Fibroblast of lung (primary cell): Measurements from ENCODE around the gene IGF2R. TPM values are rescaled to one million over a fixed set of nuclear protein-coding genes. Genes with fewer than 3 reads are reported as not detected.

ENCODE experiments used
- DNase-seq, 2 donors: peaks; one replicate each; pipeline versions ENCODE4 v3.0.0 to v3.0.0-alpha.2; 2010; ENCODE audit warnings: low read depth in 2 of 2
- H2AFZ ChIP-seq: 2 replicates; pipeline ENCODE4 v1.5.1; 2012; ENCODE audit warnings: low read length, control low read depth, inconsistent platforms
- H3K27ac ChIP-seq: 2 replicates; pipeline ENCODE4 v1.5.1; 2011; ENCODE audit warnings: low read length, control low read depth; ENCODE audit not compliant: insufficient read depth
- H3K27me3 ChIP-seq: 2 replicates; pipeline ENCODE4 v1.5.1; 2011; ENCODE audit warnings: mild to moderate bottlenecking, low read length; ENCODE audit not compliant: control insufficient read depth, insufficient read depth
- H3K36me3 ChIP-seq: 2 replicates; pipeline ENCODE4 v1.5.1; 2011; ENCODE audit warnings: low read length; ENCODE audit not compliant: control insufficient read depth, insufficient read depth
- H3K4me1 ChIP-seq: 2 replicates; pipeline ENCODE4 v1.5.1; 2011; ENCODE audit warnings: low read length; ENCODE audit not compliant: control insufficient read depth, insufficient read depth; ENCODE audit errors: extremely low read depth
- H3K4me2 ChIP-seq: 2 replicates; pipeline ENCODE4 v1.5.1; 2011; ENCODE audit warnings: low read length, control low read depth; ENCODE audit not compliant: insufficient read depth; ENCODE audit errors: extremely low read depth
- H3K4me3 ChIP-seq, 4 experiments: fragments of 200-600 bp in 1 of 4; sonication (generic) in 1 of 4; replicated peaks in 1 of 4; 2 replicates each; pipeline ENCODE4 v1.5.1; 2011 to 2016; ENCODE audit warnings: low read length in 4 of 4, low read depth in 3 of 4, mild to moderate bottlenecking in 3 of 4, control low read depth in 2 of 4, inconsistent platforms in 1 of 4, mixed read lengths in 1 of 4; ENCODE audit not compliant: insufficient read depth in 1 of 4; ENCODE audit errors: control extremely low read depth in 1 of 4
- H3K79me2 ChIP-seq: 2 replicates; pipeline ENCODE4 v1.5.1; 2012; ENCODE audit warnings: mild to moderate bottlenecking, low read length, inconsistent platforms; ENCODE audit not compliant: control insufficient read depth, insufficient read depth
- H3K9ac ChIP-seq: 2 replicates; pipeline ENCODE4 v1.5.1; 2011; ENCODE audit warnings: mild to moderate bottlenecking, low read length, control low read depth; ENCODE audit not compliant: insufficient read depth
- H3K9me3 ChIP-seq: 2 replicates; pipeline ENCODE4 v1.5.1; 2012; ENCODE audit warnings: low read depth, low read length; ENCODE audit not compliant: control insufficient read depth, insufficient read depth
- H4K20me1 ChIP-seq: 2 replicates; pipeline ENCODE4 v1.5.1; 2011; ENCODE audit warnings: low read length; ENCODE audit not compliant: control insufficient read depth, insufficient read depth; ENCODE audit errors: extremely low read depth
- EZH2 ChIP-seq: IDR thresholded peaks from 2 replicates; pipeline ENCODE4 v1.5.1; 2012; ENCODE audit warnings: low read length, control low read depth, mild to moderate bottlenecking; ENCODE audit errors: missing control alignments
- polyA plus RNA-seq, 2 donors: library from polyadenylated mRNA; depleted of rRNA in 1 of 2; stranded (reverse) in 1 of 2; unstranded in 1 of 2; fragments of >200 nt; gene quantifications; 2 replicates each; pipeline ENCODE4 v1.2.1, GENCODE V29; 2011 to 2012; ENCODE audit warnings: missing spikeins in 1 of 2
- total RNA-seq: library from RNA; depleted of rRNA; stranded (reverse); fragments of >200 nt; gene quantifications from 2 replicates; pipeline ENCODE4 v1.2.1, GENCODE V29; 2014
- TF ChIP-seq, protein P1 (sequence below), 2 donors: IDR thresholded peaks in 1 of 2; conservative IDR thresholded peaks in 1 of 2; 1 replicate in 1 of 2; 2 replicates in 1 of 2; pipeline ENCODE4 v1.5.1; 2011 to 2012; ENCODE audit warnings: low read length in 2 of 2, control low read depth in 1 of 2, inconsistent platforms in 1 of 2, low read depth in 1 of 2, mild to moderate bottlenecking in 1 of 2

Gene IGF2R
- total and polyA plus RNA-seq, 2 donors (not counting 1 experiment from before 2014, with no cell fraction given), result 37.6 to 300 TPM

DNA sequence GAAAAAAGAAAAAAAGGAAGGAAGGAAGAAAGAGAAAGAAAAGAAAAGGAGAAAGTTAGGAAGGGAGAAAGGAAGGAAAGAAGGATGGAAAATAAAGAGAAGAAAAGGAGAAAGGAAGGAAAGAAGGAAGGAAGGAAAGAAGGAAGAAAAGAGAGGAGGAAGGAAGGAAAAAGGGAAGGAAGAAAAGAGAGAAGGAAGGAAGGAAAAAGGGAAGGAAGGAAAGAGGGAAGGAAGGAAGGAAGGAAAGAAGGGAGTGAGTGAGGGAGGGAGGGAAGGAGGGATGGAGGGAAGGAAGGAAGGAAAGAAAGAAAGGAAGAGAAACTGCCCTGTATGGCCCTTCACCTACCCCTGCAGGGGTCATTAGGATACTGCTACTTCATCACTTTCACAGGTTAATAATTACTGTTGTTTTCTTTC, 12.9 kb upstream of the IGF2R start:
- no peaks in the 10 kb centered on the region for H3K27me3 ChIP-seq
- no peak overlapping the region for H3K9ac ChIP-seq
- no peak overlapping the region for H3K27ac ChIP-seq
- no peak overlapping the region for H3K4me2 ChIP-seq
- H3K79me2 ChIP-seq, result no peaks in the 10 kb centered on the region
- no peak overlapping the region for H3K4me3 ChIP-seq
- no peak for DNase-seq
- H3K9me3 ChIP-seq, result no peaks in the 10 kb centered on the region
- TF ChIP-seq EZH2, result no peak
- TF ChIP-seq, protein P1, sequence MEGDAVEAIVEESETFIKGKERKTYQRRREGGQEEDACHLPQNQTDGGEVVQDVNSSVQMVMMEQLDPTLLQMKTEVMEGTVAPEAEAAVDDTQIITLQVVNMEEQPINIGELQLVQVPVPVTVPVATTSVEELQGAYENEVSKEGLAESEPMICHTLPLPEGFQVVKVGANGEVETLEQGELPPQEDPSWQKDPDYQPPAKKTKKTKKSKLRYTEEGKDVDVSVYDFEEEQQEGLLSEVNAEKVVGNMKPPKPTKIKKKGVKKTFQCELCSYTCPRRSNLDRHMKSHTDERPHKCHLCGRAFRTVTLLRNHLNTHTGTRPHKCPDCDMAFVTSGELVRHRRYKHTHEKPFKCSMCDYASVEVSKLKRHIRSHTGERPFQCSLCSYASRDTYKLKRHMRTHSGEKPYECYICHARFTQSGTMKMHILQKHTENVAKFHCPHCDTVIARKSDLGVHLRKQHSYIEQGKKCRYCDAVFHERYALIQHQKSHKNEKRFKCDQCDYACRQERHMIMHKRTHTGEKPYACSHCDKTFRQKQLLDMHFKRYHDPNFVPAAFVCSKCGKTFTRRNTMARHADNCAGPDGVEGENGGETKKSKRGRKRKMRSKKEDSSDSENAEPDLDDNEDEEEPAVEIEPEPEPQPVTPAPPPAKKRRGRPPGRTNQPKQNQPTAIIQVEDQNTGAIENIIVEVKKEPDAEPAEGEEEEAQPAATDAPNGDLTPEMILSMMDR (conservative IDR thresholded peaks at IDR 0.05 in 1 of 2, IDR thresholded peaks at IDR 0.05 in 1 of 2; ENCODE audit: low read depth in 1 of 2, low read length in 2 of 2), result no peak
- H2AFZ ChIP-seq, result no peak overlapping the region
- no peaks in the 10 kb centered on the region for H3K36me3 ChIP-seq
- no peaks in the 10 kb centered on the region for H4K20me1 ChIP-seq
- H3K4me1 ChIP-seq, result peaks cover 4% of the 10 kb centered on the region

DNA sequence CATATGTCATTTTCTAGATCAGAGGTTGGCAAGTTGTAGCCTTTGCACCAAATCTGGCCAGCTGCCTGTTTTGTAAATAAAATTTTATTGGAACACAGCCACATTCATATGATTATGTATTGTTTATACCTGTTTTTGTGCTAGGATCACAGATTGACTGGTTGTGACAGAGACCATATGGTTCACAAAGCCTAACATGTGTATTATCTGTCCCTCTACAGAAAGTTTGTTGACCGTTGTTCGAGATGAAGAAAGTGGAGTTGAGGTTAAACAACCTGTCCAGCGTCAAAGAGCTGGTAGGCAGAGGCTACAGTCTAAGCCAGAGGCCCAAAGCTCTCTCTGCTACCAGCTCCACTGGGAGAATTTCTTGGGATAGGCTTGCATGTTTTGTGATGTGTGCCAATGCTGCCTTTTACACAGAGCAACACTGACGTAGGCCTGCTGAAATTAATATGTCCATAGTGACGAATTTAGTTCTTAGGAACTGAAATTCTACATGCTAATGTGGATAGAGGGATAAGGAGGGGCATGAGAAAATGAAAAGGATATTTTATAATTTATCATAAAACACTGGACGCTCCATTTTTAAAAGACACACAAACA, 11.7 kb upstream of the IGF2R start:
- H3K4me3 ChIP-seq, result no peak overlapping the region
- no peak overlapping the region for H3K4me2 ChIP-seq
- no peak for TF ChIP-seq EZH2
- TF ChIP-seq, protein P1 (conservative IDR thresholded peaks at IDR 0.05 in 1 of 2, IDR thresholded peaks at IDR 0.05 in 1 of 2; ENCODE audit: low read depth in 1 of 2, low read length in 2 of 2), result no peak
- H3K4me1 ChIP-seq, result peaks cover 4% of the 10 kb centered on the region
- no peak overlapping the region for H3K9ac ChIP-seq
- no peak overlapping the region for H3K27ac ChIP-seq
- no peak overlapping the region for H2AFZ ChIP-seq
- no peaks in the 10 kb centered on the region for H4K20me1 ChIP-seq
- H3K27me3 ChIP-seq, result no peaks in the 10 kb centered on the region
- no peaks in the 10 kb centered on the region for H3K36me3 ChIP-seq
- peak in 1 of 2 donors; percentile 29 for DNase-seq
- no peaks in the 10 kb centered on the region for H3K9me3 ChIP-seq
- H3K79me2 ChIP-seq, result no peaks in the 10 kb centered on the region

DNA sequence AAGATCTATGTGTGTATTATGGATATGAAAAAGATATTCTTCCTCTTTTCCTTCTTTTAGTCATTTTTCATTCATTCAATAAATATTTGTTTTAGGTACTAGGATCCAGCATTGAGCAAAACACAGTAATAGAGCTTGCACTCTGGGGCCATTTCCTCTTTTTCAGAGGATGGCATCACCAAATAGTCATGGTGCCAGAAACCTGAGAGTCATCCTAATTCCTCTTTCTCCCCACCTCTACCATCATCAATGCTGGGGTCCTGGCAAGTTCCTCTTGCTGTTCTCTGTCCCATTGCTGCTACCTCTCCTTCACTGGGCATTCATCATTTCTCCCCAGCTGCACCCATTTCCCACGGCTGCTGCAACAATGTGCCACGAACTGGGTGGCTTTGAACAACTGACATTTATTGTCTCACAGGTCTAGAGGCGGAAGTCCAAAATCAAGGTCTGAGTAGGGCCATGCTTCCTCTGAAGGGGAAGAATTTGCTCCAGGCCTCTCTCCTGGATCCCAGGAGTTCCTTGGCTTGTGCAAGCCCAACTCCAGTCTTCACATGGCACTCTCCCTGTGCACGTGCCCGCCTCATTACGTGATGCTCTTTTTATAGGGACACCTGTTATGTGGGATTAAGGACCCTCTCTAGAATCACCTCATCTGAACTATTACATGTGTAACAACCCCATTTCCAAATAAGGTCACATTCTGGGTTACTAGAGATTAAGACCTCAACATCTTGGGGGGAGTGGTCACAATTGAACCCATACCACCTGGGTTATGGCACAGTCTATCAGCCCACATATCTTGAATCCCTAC, 9.5 kb upstream of the IGF2R start:
- Histone ChIP-seq H3K9me3 (no peaks in the 10 kb centered on the region), H3K4me2 (no peak overlapping the region), H3K4me1 (peaks cover 4% of the 10 kb centered on the region), H3K27ac (peak overlapping the region; percentile 58), H4K20me1 (no peaks in the 10 kb centered on the region), H3K36me3 (no peaks in the 10 kb centered on the region), H3K9ac (no peak overlapping the region), H2AFZ (peak overlapping the region; percentile 14), H3K79me2 (no peaks in the 10 kb centered on the region), H3K27me3 (no peaks in the 10 kb centered on the region), H3K4me3 (no peak overlapping the region)
- no peak for TF ChIP-seq EZH2
- TF ChIP-seq, protein P1 (conservative IDR thresholded peaks at IDR 0.05 in 1 of 2, IDR thresholded peaks at IDR 0.05 in 1 of 2; ENCODE audit: low read depth in 1 of 2, low read length in 2 of 2), result no peak
- DNase-seq, result no peak
